Stomach smooth muscle (tissue), 2 donors: ENCODE results near the gene KCNJ10.

Experiments used
- H3K27ac ChIP-seq: one replicate; pipeline ENCODE4 v1.7.0; 2013; ENCODE audit warnings: mild to moderate bottlenecking, low read length, inconsistent platforms
- H3K27me3 ChIP-seq, 2 donors: one replicate each; pipeline ENCODE4 v1.7.0; 2013; ENCODE audit warnings: low read length in 2 of 2; ENCODE audit not compliant: insufficient read depth in 2 of 2, control insufficient read depth in 1 of 2
- H3K36me3 ChIP-seq, 2 donors: one replicate each; pipeline ENCODE4 v1.7.0; 2013; ENCODE audit warnings: low read length in 2 of 2; ENCODE audit not compliant: control insufficient read depth in 2 of 2, insufficient read depth in 2 of 2
- H3K4me1 ChIP-seq: one replicate; pipeline ENCODE4 v1.7.0; 2013; ENCODE audit warnings: low read length; ENCODE audit not compliant: control insufficient read depth, insufficient read depth
- H3K4me3 ChIP-seq, 2 donors: one replicate each; pipeline ENCODE4 v1.7.0; 2013; ENCODE audit warnings: low read length in 2 of 2
- H3K9ac ChIP-seq, 2 donors: one replicate each; pipeline ENCODE4 v1.7.0; 2013; ENCODE audit warnings: low read length in 2 of 2, mild to moderate bottlenecking in 1 of 2
- H3K9me3 ChIP-seq, 2 donors: one replicate each; pipeline ENCODE4 v1.7.0; 2013; ENCODE audit warnings: low read length in 2 of 2; ENCODE audit not compliant: control insufficient read depth in 2 of 2
- donor health status: healthy.
- donor health status: Pancreatic carcinoma.

Gene KCNJ10

DNA sequence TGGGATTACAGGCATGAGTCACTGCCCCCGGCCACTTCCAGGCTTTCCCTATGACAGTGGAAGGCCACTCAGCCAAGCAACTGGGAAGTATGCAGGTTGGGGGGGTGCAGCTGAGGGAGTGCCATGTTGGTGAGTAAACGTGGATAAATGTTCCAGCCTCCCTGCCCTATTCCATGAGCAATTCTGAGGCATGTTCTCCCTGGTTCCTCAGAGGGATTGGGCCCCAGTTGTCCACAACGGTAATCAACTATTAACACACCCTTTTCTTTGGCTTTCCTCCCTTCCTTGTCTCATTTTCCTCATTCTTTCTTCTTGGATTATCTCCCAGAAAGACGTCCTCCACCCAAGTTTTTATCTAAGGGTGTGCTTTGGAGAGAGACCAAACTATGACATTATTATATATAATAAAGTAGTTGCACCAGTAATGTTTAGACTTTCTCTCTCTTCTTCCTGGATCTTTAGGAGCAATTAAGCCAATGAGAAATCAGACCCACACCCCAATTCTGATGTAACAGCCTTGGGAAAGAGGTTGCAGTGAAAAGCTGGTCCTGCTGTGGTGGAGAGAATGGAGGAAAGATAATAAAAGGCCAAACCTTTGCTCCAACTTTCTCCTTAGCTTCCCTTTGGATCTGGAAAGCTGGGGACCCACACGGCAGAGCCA lies 109.1 kb downstream of the KCNJ10 start:
- Histone ChIP-seq H3K36me3 (no peaks in the 10 kb centered on the region), H3K9me3 (no peaks in the 10 kb centered on the region), H3K9ac (no peak overlapping the region), H3K4me3 (no peak overlapping the region), H3K27ac (no peak overlapping the region), H3K4me1 (no peaks in the 10 kb centered on the region), H3K27me3 (no peaks in the 10 kb centered on the region)

DNA sequence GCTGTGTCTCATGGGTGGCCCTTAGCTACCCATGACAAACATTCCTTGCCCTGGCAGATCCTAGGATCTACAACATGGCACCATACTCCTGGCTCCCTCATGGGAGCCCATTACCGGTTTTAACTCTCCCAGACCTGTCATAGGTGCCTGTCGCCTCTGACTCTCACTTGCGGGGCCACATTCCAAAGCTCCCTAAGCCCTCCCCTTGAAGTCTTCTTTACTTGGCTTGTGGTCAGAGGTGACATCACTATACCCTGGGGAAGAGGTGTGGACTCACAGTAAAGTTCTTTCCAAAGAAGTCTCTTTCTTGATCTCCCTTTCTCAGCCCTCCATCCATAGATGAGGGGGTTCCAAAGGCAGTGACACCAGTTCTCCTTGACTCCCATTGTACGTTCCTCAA lies 110.5 kb downstream of the KCNJ10 start:
- H3K4me1 ChIP-seq, result no peaks in the 10 kb centered on the region
- H3K36me3 ChIP-seq, result no peaks in the 10 kb centered on the region
- no peaks in the 10 kb centered on the region for H3K27me3 ChIP-seq
- H3K4me3 ChIP-seq, result no peak overlapping the region
- no peak overlapping the region for H3K9ac ChIP-seq
- H3K9me3 ChIP-seq, result no peaks in the 10 kb centered on the region
- H3K27ac ChIP-seq, result no peak overlapping the region

DNA sequence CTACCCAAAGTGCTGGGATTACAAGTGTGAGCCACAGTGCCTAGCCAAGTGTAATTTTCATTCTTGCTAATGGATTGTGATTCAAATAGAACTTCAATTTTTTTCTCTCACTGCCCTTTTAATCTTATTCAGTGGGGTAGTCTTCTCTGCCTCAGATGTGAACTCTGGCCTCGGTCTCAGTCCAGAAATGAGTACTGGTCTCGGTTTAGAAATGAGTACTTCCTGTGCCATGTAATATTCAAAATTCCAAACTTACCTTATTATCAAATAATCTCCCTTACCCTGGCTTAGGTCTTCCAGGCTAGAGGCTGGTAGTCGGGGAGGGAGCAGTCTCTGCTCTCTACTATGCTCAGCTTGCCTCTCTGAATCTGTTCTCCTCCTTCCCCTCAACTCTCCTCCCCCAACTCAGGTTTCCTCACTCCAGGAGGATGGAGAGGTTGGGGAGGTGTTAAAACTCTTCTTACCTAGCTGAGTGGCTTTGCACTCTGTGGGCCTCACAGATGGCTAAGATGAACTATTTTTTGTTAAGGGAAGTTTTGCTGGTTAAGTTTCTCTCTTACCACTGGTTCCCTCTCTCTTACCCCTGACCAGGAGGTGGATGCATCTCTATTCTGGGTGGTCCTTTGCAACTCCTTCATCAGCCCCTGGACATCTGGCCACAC lies 111.1 kb downstream of the KCNJ10 start:
- Histone ChIP-seq H3K4me1 (no peaks in the 10 kb centered on the region), H3K27me3 (peaks cover 0 to under 1% of the 10 kb centered on the region in 2 donors), H3K27ac (no peak overlapping the region), H3K9me3 (no peaks in the 10 kb centered on the region), H3K36me3 (no peaks in the 10 kb centered on the region), H3K9ac (no peak overlapping the region), H3K4me3 (no peak overlapping the region)

GRCh38 chr1:159957824-159958268 lies 112.1 kb downstream of the KCNJ10 start:
- Histone ChIP-seq H3K4me1 (no peaks in the 10 kb centered on the region), H3K27ac (no peak overlapping the region), H3K9me3 (no peaks in the 10 kb centered on the region), H3K27me3 (peaks cover 0 to 7% of the 10 kb centered on the region in 2 donors), H3K36me3 (no peaks in the 10 kb centered on the region), H3K9ac (no peak overlapping the region), H3K4me3 (no peak overlapping the region)

- Histone ChIP-seq H3K27me3 (peaks cover 3 to 7% of the 10 kb centered on the region in 2 donors), H3K4me3 (no peak overlapping the region), H3K4me1 (no peaks in the 10 kb centered on the region), H3K9ac (no peak overlapping the region), H3K36me3 (no peaks in the 10 kb centered on the region), H3K27ac (no peak overlapping the region), H3K9me3 (no peaks in the 10 kb centered on the region)
These were observed 114.5 kb downstream of the KCNJ10 start for GRCh38 chr1:159955456-159955855.

- Histone ChIP-seq H3K4me1 (no peaks in the 10 kb centered on the region), H3K27ac (no peak within 1 kb of the TSS), H3K27me3 (peaks cover 3 to 7% of the 10 kb centered on the region in 2 donors), H3K4me3 (no peak within 1 kb of the TSS), H3K9ac (no peak within 1 kb of the TSS), H3K36me3 (no peaks in the 10 kb centered on the region), H3K9me3 (no peaks in the 10 kb centered on the region)
These were observed 116.1 kb downstream of the KCNJ10 start, which contains the start of gene SLAMF9 for GRCh38 chr1:159953536-159954515. Gene SLAMF9 (minus strand): TSS chr1:159954237. CDS start chr1:159954137, 100 bp downstream.

DNA sequence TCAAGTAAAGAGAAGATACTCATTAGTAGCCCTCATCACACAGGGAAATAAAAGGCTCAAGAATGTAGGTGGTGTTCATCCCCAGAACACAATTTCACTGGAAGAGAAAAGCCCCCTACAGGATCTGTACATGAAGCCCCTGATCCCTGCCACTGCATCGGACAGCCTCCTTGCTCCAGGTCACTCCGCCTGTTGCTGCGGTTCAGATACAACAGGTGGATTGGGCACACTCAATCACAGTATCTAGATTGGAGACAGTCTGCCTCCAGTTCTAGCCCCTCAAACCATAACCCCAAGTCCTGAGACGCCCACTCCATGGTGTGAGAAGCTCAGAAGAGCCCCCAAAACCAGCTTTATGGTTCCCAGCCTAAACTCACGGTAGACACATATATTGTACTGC lies 117.0 kb downstream of the KCNJ10 start:
- Histone ChIP-seq H3K36me3 (no peaks in the 10 kb centered on the region), H3K4me1 (no peaks in the 10 kb centered on the region), H3K27ac (no peak overlapping the region), H3K9me3 (no peaks in the 10 kb centered on the region), H3K4me3 (no peak overlapping the region), H3K9ac (no peak overlapping the region), H3K27me3 (peaks cover 3 to 7% of the 10 kb centered on the region in 2 donors)

DNA sequence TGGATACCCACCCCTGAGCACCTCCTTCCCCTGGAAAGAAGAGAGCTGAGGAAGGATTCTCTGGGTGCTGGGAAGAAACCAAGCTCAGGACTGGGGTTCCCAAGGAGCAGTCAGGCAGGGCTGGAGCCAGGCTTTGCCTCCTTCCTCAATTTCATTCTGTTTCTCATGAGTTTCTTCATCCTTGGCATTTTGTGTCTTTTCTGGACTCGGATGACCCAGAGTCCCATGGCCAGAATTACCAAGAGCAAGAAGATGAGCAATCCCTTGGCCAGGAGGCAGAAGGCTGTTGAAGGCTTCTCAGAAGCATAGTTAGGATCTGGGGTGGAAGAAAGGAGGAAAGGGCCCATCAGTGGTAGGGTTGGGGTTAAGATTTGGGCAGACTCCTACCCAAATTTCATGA lies 118.4 kb downstream of the KCNJ10 start:
- H3K9me3 ChIP-seq, result no peaks in the 10 kb centered on the region
- H3K4me3 ChIP-seq, result no peak overlapping the region
- no peaks in the 10 kb centered on the region for H3K4me1 ChIP-seq
- no peak overlapping the region for H3K9ac ChIP-seq
- H3K27ac ChIP-seq, result no peak overlapping the region
- peaks cover 3 to 7% of the 10 kb centered on the region in 2 donors for H3K27me3 ChIP-seq
- H3K36me3 ChIP-seq, result no peaks in the 10 kb centered on the region

DNA sequence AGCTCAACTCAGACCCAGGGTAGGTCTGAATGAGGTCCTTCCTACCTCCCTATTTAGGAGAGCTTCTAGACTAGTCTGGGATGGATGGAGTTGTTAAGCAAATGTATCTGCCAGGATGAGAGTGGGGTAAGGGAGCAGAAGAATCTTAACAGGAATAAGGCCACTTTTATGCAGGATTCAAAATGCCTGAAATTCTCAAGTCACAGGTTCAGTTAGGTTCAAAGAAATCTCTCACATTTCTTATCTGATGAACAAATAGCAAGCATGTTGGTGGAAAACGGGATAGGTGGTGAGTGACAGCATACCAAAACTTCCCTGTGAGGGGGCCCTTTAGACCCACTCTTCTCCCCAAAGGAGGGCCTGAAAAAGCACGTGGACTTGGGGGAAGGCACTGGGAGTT lies 118.9 kb downstream of the KCNJ10 start:
- no peak overlapping the region for H3K9ac ChIP-seq
- no peak overlapping the region for H3K4me3 ChIP-seq
- H3K27ac ChIP-seq, result no peak overlapping the region
- H3K36me3 ChIP-seq, result no peaks in the 10 kb centered on the region
- peaks cover 3 to 7% of the 10 kb centered on the region in 2 donors for H3K27me3 ChIP-seq
- peaks cover 3% of the 10 kb centered on the region for H3K4me1 ChIP-seq
- H3K9me3 ChIP-seq, result no peaks in the 10 kb centered on the region

GRCh38 chr1:159949981-159950381 lies 120.0 kb downstream of the KCNJ10 start:
- Histone ChIP-seq H3K27me3 (peaks cover 3 to 7% of the 10 kb centered on the region in 2 donors), H3K27ac (no peak overlapping the region), H3K36me3 (no peaks in the 10 kb centered on the region), H3K4me1 (peaks cover 12% of the 10 kb centered on the region), H3K9ac (no peak overlapping the region), H3K9me3 (no peaks in the 10 kb centered on the region), H3K4me3 (no peak overlapping the region)
